IMR-90 (cell line): ENCODE data around the gene LAMC3. TPM values are rescaled to one million over a fixed set of nuclear protein-coding genes. Genes with fewer than 3 reads are reported as not detected.

Experiments
- ATAC-seq: fragments of 200-7000 bp; cut with Tn5 transposase; 2 replicates; pipeline ENCODE4 v1.9.1; 2020; ENCODE audit warnings: low read depth, mild to moderate bottlenecking, moderate library complexity
- BruUV-seq: library from RNA; stranded (reverse); fragments of 400-500 nt; replicated peaks from 2 replicates; lab custom pipeline; 2021; lab: Mats Ljungman, UMichigan
- CTCF ChIA-PET: fragments of 300-600 bp; formaldehyde crosslinking; extraction: SDS; loops from one replicate; lab custom pipeline; 2021; ENCODE audit warnings: antibody characterized with exemption; lab: Yijun Ruan, JAX
- POLR2A ChIA-PET: fragments of 300-600 bp; sonication (Branson Sonifier 250); formaldehyde crosslinking; loops from one replicate; lab custom pipeline; 2022; ENCODE audit warnings: antibody characterized with exemption; ENCODE audit not compliant: unreplicated experiment; lab: Charles Lee
- DNase-seq: peaks from one replicate; pipeline ENCODE4 v3.0.0; 2013
- H2AFZ ChIP-seq: replicated peaks from 2 replicates; pipeline ENCODE3; 2013; ENCODE audit warnings: low read length, mild to moderate bottlenecking; ENCODE audit not compliant: poor library complexity
- H2AK5ac ChIP-seq: 2 replicates; pipeline ENCODE4 v1.6.1; 2013; ENCODE audit warnings: low read depth, low read length, inconsistent platforms
- H2AK9ac ChIP-seq: replicated peaks from 2 replicates; pipeline ENCODE3; 2013; ENCODE audit warnings: mild to moderate bottlenecking, low read depth, low read length, moderate library complexity; ENCODE audit not compliant: poor library complexity
- H2BK120ac ChIP-seq: 2 replicates; pipeline ENCODE4 v1.6.1; 2013; ENCODE audit warnings: low read depth, low read length, inconsistent platforms
- H2BK15ac ChIP-seq: 3 replicates; pipeline ENCODE4 v1.6.1; 2013; ENCODE audit warnings: low read depth, low read length, inconsistent platforms
- H2BK20ac ChIP-seq: 2 replicates; pipeline ENCODE4 v1.6.1; 2013; ENCODE audit warnings: low read depth, mild to moderate bottlenecking, inconsistent platforms, low read length, moderate library complexity
- H2BK5ac ChIP-seq: 2 replicates; pipeline ENCODE4 v1.6.1; 2013; ENCODE audit warnings: mild to moderate bottlenecking, low read depth, low read length, inconsistent platforms; ENCODE audit not compliant: poor library complexity, severe bottlenecking
- H3K14ac ChIP-seq: replicated peaks from 2 replicates; pipeline ENCODE4 v1.6.1; 2013; ENCODE audit warnings: low read depth, low read length, inconsistent platforms
- H3K18ac ChIP-seq: 2 replicates; pipeline ENCODE4 v1.6.1; 2013; ENCODE audit warnings: low read depth, low read length, control low read depth
- H3K23ac ChIP-seq: 2 replicates; pipeline ENCODE4 v1.6.1; 2013; ENCODE audit warnings: low read depth, low read length, inconsistent platforms
- H3K27ac ChIP-seq: 2 replicates; pipeline ENCODE4 v1.5.1; 2013; ENCODE audit warnings: mild to moderate bottlenecking, control low read depth, low read length; ENCODE audit not compliant: insufficient read depth
- H3K27me3 ChIP-seq: 2 replicates; pipeline ENCODE4 v1.6.1; 2013; ENCODE audit warnings: low read length; ENCODE audit not compliant: control insufficient read depth, insufficient read depth
- H3K36me3 ChIP-seq: 2 replicates; pipeline ENCODE4 v1.6.1; 2013; ENCODE audit warnings: low read length, mixed read lengths; ENCODE audit not compliant: control insufficient read depth, insufficient read depth
- H3K4ac ChIP-seq: 2 replicates; pipeline ENCODE4 v1.6.1; 2013; ENCODE audit warnings: low read depth, low read length, inconsistent platforms
- H3K4me1 ChIP-seq: 2 replicates; pipeline ENCODE4 v1.6.1; 2013; ENCODE audit warnings: low read length, mixed read lengths; ENCODE audit not compliant: control insufficient read depth, insufficient read depth
- H3K4me2 ChIP-seq: 2 replicates; pipeline ENCODE4 v1.6.1; 2013; ENCODE audit warnings: low read depth, mild to moderate bottlenecking, control low read depth, low read length, moderate library complexity
- H3K4me3 ChIP-seq: 2 replicates; pipeline ENCODE4 v1.5.1; 2013; ENCODE audit warnings: low read depth, mild to moderate bottlenecking, control low read depth, low read length, moderate library complexity; ENCODE audit not compliant: insufficient read depth
- H3K56ac ChIP-seq: 2 replicates; pipeline ENCODE4 v1.6.1; 2013; ENCODE audit warnings: low read length, inconsistent platforms; ENCODE audit not compliant: insufficient read depth; ENCODE audit errors: extremely low read depth
- H3K79me1 ChIP-seq, 2 experiments: 2 replicates each; pipeline ENCODE4 v1.6.1; 2013; ENCODE audit warnings: low read length in 2 of 2, inconsistent platforms in 1 of 2, low read depth in 1 of 2
- H3K9ac ChIP-seq: 2 replicates; pipeline ENCODE4 v1.6.1; 2013; ENCODE audit warnings: low read depth, low read length, control low read depth
- H3K9me1 ChIP-seq: 2 replicates; pipeline ENCODE4 v1.6.1; 2013; ENCODE audit warnings: low read length, inconsistent platforms; ENCODE audit not compliant: insufficient read depth
- H3K9me3 ChIP-seq: 2 replicates; pipeline ENCODE4 v1.6.1; 2013; ENCODE audit warnings: low read length; ENCODE audit not compliant: control insufficient read depth, insufficient read depth
- H4K20me1 ChIP-seq: 2 replicates; pipeline ENCODE4 v1.6.1; 2013; ENCODE audit warnings: low read length, inconsistent platforms; ENCODE audit not compliant: insufficient read depth
- H4K5ac ChIP-seq: 2 replicates; pipeline ENCODE4 v1.6.1; 2013; ENCODE audit warnings: mild to moderate bottlenecking, low read depth, low read length, control low read depth
- H4K8ac ChIP-seq, 2 experiments: 2 replicates each; pipeline ENCODE4 v1.6.1; 2013; ENCODE audit warnings: low read depth in 2 of 2, low read length in 2 of 2, control low read depth in 1 of 2, inconsistent platforms in 1 of 2
- H4K91ac ChIP-seq: 2 replicates; pipeline ENCODE4 v1.6.1; 2013; ENCODE audit warnings: low read depth, low read length, inconsistent platforms; ENCODE audit not compliant: insufficient read depth
- BHLHE40 ChIP-seq: fragments of 150-350 bp; IDR thresholded peaks from 2 replicates; pipeline ENCODE4 v1.6.1; 2016; ENCODE audit warnings: mild to moderate bottlenecking, low read depth, low read length
- CEBPB ChIP-seq: IDR thresholded peaks from 2 replicates; pipeline ENCODE4 v1.6.1; 2012; ENCODE audit warnings: low read depth, low read length, improper control_type of control experiment
- FOS ChIP-seq: fragments of 150-350 bp; IDR thresholded peaks from 2 replicates; pipeline ENCODE4 v1.6.1; 2016; ENCODE audit warnings: low read depth, low read length
- MAFK ChIP-seq: IDR thresholded peaks from 2 replicates; pipeline ENCODE4 v1.6.1; 2012; ENCODE audit warnings: low read depth, low read length, improper control_type of control experiment
- MAZ ChIP-seq: IDR thresholded peaks from 2 replicates; pipeline ENCODE4 v1.6.1; 2012; ENCODE audit warnings: low read depth, mild to moderate bottlenecking, low read length, improper control_type of control experiment, moderate library complexity, borderline replicate concordance
- MXI1 ChIP-seq: IDR thresholded peaks from 2 replicates; pipeline ENCODE4 v1.6.1; 2012; ENCODE audit warnings: low read depth, mild to moderate bottlenecking, low read length, moderate library complexity, borderline replicate concordance
- NFE2L2 ChIP-seq: fragments of 150-350 bp; IDR thresholded peaks from 2 replicates; pipeline ENCODE4 v1.6.1; 2016; ENCODE audit warnings: low read depth, mild to moderate bottlenecking, low read length
- POLR2A ChIP-seq: IDR thresholded peaks from 2 replicates; pipeline ENCODE4 v1.6.1; 2012; ENCODE audit warnings: mild to moderate bottlenecking, low read depth, low read length
- RAD21 ChIP-seq: IDR thresholded peaks from 2 replicates; pipeline ENCODE4 v1.6.1; 2012; ENCODE audit warnings: low read length, improper control_type of control experiment
- RCOR1 ChIP-seq: IDR thresholded peaks from 2 replicates; pipeline ENCODE4 v1.6.1; 2012; ENCODE audit warnings: mild to moderate bottlenecking, low read length, improper control_type of control experiment; ENCODE audit not compliant: insufficient replicate concordance
- RFX5 ChIP-seq: IDR thresholded peaks from 2 replicates; pipeline ENCODE4 v1.8.0; 2012; ENCODE audit warnings: low read depth, mild to moderate bottlenecking, low read length, moderate library complexity
- SMC3 ChIP-seq: fragments of 150-350 bp; IDR thresholded peaks from 2 replicates; pipeline ENCODE4 v1.6.1; 2016; ENCODE audit warnings: low read depth, mild to moderate bottlenecking, antibody characterized with exemption, low read length, moderate library complexity
- USF2 ChIP-seq: fragments of 150-350 bp; IDR thresholded peaks from 2 replicates; pipeline ENCODE4 v1.6.1; 2017; ENCODE audit warnings: mild to moderate bottlenecking, antibody characterized with exemption, low read length, low read depth
- WGBS, 2 experiments: methylation state at CpG; one replicate each; pipeline versions ENCODE4 v1.1.5 to v1.1.7; 2013; ENCODE audit warnings: missing lambda C conversion rate in 2 of 2; ENCODE audit not compliant: insufficient read length in 1 of 2; ENCODE audit errors: extremely low coverage in 2 of 2; 5-methylcytosine and 5-hydroxymethylcytosine counted together
- dilution Hi-C: fragments of 300-500 bp; cut with HindIII; formaldehyde crosslinking; loops from one replicate; pipeline ENCODE4 v1.14.3; 2018; ENCODE audit warnings: low sequenced_read_pairs; ENCODE audit not compliant: unreplicated experiment
- in situ Hi-C: fragments of 300-500 bp; cut with MboI; formaldehyde crosslinking; loops from 3 replicates; pipeline ENCODE4 v1.14.3; 2019; ENCODE audit warnings: low sequenced_read_pairs, inconsistent platforms, mixed read lengths
- intact Hi-C: fragments of 100-400 bp; cut with micrococcal nuclease; formaldehyde crosslinking; loops from 2 replicates; pipeline ENCODE4 v1.10.0; 2022
- polyA plus RNA-seq, 3 experiments: library from polyadenylated mRNA; depleted of rRNA; stranded (reverse); fragments of >200 nt; gene quantifications; 2 replicates each; pipeline ENCODE4 v1.2.3, GENCODE V29; 2012; ENCODE audit warnings: low replicate concordance in 1 of 3
- total RNA-seq: library from RNA; depleted of rRNA; stranded (reverse); fragments of >200 nt; gene quantifications from 2 replicates; pipeline ENCODE4 v1.2.3, GENCODE V29; 2012
- TF ChIP-seq, protein P1 (sequence below): fragments of 150-350 bp; IDR thresholded peaks from 2 replicates; pipeline ENCODE4 v1.6.1; 2016; ENCODE audit warnings: low read depth, mild to moderate bottlenecking, low read length, moderate library complexity, borderline replicate concordance
- TF ChIP-seq, protein P2 (sequence below): conservative IDR thresholded peaks from 2 replicates; pipeline ENCODE4 v1.5.1; 2012; ENCODE audit warnings: mild to moderate bottlenecking, low read depth, low read length, improper control_type of control experiment

The LAMC3 gene
- total and polyA plus RNA-seq, 2 of the 4 experiments (the other 2 are of a cell fraction) = not detected

DNA sequence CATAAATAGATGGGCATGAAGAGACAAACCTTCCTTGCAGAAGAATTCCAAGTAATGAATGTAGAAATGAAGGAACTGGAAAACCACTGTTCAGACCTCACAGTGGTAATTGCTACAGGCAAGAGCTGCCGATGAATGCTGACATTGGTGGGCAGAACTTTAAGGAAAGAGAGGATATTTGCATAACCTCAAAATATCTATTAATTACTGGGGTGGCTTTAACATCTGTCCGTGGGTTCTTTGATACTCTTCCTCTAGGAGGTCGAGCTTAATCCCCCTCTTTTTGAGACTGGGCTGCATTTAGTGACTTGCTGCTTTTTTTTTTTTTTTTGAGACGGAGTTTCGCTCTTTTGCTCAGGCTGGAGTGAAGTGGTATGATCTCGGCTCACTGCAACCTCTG lies 34.7 kb downstream of the LAMC3 start:
- H4K91ac ChIP-seq = no peak overlapping the region
- no peak for ATAC-seq
- no peak overlapping the region for H3K9ac ChIP-seq
- in situ Hi-C loops (loop anchor here (5.0 to 10.0 kb wide), 2 partner anchors 156 to 339 kb away; no protein-coding TSS in a partner anchor), intact Hi-C loops (no loop called here), dilution Hi-C loops (no loop called here)
- no peak overlapping the region for H4K8ac ChIP-seq
- H4K5ac ChIP-seq = no peak overlapping the region
- no peak overlapping the region for H2AK9ac ChIP-seq
- no peak overlapping the region for H2BK120ac ChIP-seq
- no peak overlapping the region for H2AK5ac ChIP-seq
- TF ChIP-seq RFX5 (no peak), BHLHE40 (no peak), CEBPB (no peak), MAFK (no peak), MAZ (no peak), USF2 (no peak), NFE2L2 (no peak), RCOR1 (no peak), RAD21 (no peak), MXI1 (no peak), FOS (no peak), SMC3 (no peak), POLR2A (no peak)
- TF ChIP-seq, protein P1, sequence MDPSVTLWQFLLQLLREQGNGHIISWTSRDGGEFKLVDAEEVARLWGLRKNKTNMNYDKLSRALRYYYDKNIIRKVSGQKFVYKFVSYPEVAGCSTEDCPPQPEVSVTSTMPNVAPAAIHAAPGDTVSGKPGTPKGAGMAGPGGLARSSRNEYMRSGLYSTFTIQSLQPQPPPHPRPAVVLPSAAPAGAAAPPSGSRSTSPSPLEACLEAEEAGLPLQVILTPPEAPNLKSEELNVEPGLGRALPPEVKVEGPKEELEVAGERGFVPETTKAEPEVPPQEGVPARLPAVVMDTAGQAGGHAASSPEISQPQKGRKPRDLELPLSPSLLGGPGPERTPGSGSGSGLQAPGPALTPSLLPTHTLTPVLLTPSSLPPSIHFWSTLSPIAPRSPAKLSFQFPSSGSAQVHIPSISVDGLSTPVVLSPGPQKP = no peak
- TF ChIP-seq, protein P2, sequence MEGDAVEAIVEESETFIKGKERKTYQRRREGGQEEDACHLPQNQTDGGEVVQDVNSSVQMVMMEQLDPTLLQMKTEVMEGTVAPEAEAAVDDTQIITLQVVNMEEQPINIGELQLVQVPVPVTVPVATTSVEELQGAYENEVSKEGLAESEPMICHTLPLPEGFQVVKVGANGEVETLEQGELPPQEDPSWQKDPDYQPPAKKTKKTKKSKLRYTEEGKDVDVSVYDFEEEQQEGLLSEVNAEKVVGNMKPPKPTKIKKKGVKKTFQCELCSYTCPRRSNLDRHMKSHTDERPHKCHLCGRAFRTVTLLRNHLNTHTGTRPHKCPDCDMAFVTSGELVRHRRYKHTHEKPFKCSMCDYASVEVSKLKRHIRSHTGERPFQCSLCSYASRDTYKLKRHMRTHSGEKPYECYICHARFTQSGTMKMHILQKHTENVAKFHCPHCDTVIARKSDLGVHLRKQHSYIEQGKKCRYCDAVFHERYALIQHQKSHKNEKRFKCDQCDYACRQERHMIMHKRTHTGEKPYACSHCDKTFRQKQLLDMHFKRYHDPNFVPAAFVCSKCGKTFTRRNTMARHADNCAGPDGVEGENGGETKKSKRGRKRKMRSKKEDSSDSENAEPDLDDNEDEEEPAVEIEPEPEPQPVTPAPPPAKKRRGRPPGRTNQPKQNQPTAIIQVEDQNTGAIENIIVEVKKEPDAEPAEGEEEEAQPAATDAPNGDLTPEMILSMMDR = no peak
- no CpG with 5 or more reads among the region's 6 CpGs for WGBS, 2 experiments
- no peaks in the 10 kb centered on the region for H3K9me1 ChIP-seq
- peaks cover 23% of the 10 kb centered on the region for H3K27me3 ChIP-seq
- no peaks in the 10 kb centered on the region for H3K36me3 ChIP-seq
- H2BK5ac ChIP-seq = no peak overlapping the region
- no peak overlapping the region for H3K14ac ChIP-seq
- H2BK20ac ChIP-seq = no peak overlapping the region
- H3K4me2 ChIP-seq = no peak overlapping the region
- H3K56ac ChIP-seq = no peak overlapping the region
- no peak for DNase-seq
- H3K18ac ChIP-seq = no peak overlapping the region
- H3K9me3 ChIP-seq = peaks cover 2% of the 10 kb centered on the region; the same call in 1 of the 2 replicates
- H3K23ac ChIP-seq = no peak overlapping the region
- no peaks in the 10 kb centered on the region for H3K79me1 ChIP-seq
- no peaks in the 10 kb centered on the region for H4K20me1 ChIP-seq
- no peak overlapping the region for H3K4ac ChIP-seq
- no peak overlapping the region for H2BK15ac ChIP-seq
- POLR2A ChIA-PET = no interaction called here
- BruUV-seq = no TSS peak
- H3K27ac ChIP-seq = no peak overlapping the region
- no peak overlapping the region for H2AFZ ChIP-seq
- CTCF ChIA-PET = interaction anchor here (1.0 kb wide), 1 partner anchor 14 kb away, joined by 3 read pairs; no protein-coding TSS in a partner anchor
- no peaks in the 10 kb centered on the region; the same call in 1 of the 2 replicates for H3K4me1 ChIP-seq
- no peak overlapping the region for H3K4me3 ChIP-seq
